Activated CD4-positive, alpha-beta T cell treated with anti-CD3 and anti-CD28 coated beads, Interleukin-2, amount 50 U/mL, for 24 hours (primary cell): Measurements from ENCODE around the gene GOLT1B.
A peak's percentile ranks its signal among the peaks of the same experiment; 100 is the strongest.

Experiments used
- DNase-seq, 2 donors: peaks; one replicate each; pipeline ENCODE4 v3.0.0-alpha.2; 2020; ENCODE audit warnings: low read depth in 1 of 2, low spot score in 1 of 2

GOLT1B gene

DNA sequence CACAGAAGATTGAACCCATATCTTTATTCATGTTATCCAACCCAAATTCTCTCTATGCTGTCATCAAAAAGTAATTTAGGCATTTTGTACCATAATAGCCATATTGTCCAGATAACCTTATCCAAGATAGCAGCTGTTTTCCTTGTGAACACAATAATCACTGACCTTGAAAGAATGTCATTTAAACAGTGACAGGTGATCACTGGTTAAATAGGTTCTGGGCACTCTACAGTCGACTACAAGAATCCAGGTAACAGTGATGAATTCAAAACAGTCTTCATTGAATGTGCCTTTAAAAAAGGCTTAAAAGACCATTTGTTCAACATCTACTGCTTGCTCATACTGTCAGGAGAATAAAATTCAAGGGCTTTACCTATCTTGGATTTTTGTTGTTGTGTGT is 20.0 kb downstream of the GOLT1B start:
- DNase-seq = no peak

DNA sequence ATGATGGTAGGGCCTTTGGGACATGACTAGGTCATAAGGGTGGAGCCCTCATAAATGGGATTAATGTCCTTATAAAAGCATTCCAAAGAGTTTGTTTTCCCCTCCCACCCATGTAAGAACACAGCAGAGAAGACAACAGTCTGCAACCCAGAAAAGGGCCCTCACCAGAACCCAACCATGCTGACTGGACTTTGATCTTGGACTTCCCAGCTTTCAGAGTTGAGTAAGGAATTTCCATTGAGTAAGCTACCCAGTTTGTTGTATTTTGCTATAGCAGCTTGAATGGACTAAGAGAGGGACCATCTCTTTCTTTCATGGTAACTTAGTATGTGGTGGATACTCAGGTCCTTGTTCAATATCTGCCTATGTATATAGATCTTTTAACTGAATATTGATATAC is 21.6 kb downstream of the GOLT1B start:
- no peak for DNase-seq

DNA sequence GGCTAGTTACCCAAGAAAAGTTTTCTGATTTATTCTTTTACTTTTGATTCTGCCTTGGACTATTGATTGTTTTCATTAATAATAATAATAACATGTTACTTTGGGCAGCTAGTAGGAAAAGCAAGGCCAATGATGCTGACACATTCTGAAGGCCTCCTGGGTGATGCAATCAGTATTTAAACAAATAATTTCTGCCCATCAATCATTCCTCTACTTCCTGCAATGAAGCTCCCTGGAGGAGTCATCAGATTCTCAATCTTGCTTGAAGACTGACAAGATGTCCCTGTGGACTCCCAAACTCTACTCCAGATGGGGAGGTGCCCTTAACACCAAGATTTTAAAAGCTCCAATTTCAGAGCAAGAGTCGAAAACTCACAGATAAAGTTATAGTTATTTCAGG is 24.5 kb downstream of the GOLT1B start, which contains the start of gene SPX:
SPX (plus strand) TSS at position 244 of the 400 bp plus-strand sequence. CDS start 177 bp downstream, outside the sequence.
- no peak for DNase-seq

DNA sequence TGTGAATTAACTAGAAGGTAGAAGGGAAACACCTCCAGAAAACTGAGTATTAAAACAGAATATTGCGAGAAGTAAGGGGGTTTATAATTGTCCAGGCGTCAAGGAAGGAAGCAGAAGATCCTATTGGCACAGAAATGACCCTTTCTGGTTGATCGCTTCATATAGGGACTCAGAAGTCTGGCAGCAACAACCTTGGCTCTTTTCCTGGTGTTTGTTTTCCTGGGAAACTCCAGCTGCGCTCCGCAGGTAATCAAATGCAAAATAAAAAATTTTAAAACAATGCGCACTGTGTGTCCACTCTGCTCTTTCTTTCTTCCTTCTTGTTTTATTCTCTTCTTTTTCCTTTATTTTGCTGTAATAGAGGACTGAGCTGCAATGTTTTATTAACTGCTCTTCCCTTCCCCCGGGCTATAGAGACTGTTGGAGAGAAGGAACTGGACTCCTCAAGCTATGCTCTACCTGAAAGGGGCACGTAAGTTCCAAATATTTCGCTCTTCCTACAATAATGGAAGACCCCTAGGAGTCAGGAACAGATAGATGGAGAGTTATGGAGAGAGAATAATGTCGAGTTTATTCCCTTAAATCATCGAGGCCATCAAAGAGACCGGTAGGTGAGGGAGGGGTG is 25.2 kb downstream of the GOLT1B start:
- no peak for DNase-seq

DNA sequence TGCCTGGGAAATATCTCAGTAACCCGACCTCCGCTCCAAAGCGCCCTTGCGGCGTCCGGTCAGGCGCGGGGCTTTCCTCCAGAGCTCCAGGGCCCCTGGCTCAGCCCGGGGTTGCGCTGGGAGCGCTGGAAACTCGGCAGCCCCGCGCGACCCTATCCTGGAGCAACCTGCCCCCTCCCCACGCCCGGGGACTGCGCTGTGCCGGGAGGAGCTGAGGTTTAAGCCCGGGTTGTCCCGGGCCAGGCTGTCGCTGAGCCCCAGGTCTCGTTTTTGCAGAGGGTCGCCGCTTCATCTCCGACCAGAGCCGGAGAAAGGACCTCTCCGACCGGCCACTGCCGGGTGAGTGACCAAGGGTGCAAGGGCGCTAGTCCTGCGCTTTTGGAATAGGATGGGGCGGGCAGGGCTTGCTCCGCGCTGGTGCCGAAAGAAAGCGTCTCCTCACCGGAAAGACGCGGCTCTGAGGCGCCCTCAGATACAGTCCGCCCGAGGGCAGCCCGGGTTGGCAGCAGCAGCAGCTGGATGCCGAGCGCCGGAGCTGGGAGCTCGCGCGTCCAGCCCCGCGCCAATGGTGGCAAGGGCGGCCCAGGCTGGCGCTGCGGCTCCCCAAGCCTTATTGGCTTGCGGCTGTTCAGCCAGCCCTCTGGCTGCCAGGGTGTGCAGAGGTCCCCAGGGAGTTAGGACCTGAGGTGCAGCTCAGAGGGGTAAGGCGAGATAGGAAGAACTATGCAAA is 26.0 kb downstream of the GOLT1B start:
- DNase-seq = peak; percentile 35 to 42

DNA sequence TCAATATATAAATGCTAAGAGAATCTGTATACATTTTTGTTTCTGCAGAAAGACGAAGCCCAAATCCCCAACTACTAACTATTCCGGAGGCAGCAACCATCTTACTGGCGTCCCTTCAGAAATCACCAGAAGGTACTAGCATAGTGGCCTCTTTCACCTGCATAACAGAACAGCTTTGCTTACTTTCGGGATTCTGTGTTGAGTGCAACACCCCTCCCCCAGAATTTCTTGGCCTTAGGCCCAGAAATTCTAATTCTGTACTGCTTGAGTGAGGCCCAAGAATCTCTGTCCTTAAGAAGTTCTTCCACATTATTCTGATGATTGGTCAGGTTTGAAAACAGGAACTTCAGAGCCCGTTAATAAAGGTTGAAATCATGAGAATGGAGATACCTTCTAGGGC is 27.4 kb downstream of the GOLT1B start:
- DNase-seq = no peak

DNA sequence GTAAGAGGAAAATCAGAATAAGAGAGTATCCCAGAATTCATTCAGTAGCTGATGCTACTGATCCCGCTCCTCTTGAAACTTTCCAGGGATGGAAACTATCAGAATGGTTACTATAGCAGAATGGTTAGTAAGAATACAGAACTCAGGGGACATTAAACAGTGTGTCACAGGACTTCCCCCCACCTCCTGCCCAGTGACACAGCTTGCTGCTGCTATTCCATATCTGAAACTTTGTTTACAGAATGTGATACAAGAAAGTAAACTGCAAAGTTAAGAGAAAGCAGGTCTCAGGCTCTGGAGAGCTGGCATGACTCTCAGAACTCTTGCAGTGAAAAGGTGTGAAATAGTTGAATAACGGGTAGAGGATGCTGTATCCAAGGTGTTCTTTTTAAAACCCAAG is 27.9 kb downstream of the GOLT1B start:
- no peak for DNase-seq

DNA sequence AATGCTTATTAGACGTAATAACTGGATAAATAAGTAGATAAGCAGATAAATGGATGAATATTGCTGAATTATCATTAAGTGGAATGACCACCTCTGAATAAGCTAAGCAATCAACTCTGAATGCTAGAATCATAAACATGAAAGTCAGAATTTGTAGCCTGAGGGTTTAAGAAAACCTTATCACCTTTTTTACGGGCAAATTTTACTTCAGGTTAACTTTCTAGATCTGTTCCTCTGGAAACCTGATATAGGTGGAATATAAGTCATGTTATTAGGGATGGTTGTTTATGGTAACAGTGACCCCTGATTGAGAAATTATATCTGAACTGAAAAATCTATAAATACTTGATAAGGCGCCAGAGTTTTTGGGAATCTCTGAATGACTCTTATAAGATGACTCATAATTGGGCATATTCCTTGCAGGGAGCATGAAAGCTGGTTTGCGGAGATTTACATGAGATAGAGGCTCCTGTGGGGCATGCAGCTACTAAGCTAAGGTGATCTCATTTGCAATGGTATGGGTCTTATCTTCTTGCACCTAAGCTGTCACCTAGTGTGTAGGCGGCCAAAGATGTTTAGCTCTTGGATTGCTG is 36.6 kb downstream of the GOLT1B start:
- DNase-seq = no peak

DNA sequence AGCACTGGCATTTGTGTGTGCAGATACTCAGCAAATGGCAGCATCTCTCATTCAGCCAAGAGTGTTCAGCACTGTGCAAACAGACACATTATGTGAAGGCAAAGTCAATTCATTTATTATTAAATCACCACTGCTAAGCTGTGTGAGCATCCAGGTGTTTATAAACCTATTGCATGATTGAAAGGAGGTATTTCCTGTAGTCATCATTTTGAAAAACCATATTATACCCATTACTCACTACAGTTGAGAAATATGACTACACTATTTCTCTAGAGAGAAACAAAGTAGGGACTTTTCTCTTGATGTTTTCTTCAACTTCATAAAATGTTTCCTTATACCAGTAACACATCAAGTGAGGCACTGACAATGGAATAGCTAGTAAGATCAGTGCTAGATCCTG is 38.2 kb downstream of the GOLT1B start:
- no peak for DNase-seq

DNA sequence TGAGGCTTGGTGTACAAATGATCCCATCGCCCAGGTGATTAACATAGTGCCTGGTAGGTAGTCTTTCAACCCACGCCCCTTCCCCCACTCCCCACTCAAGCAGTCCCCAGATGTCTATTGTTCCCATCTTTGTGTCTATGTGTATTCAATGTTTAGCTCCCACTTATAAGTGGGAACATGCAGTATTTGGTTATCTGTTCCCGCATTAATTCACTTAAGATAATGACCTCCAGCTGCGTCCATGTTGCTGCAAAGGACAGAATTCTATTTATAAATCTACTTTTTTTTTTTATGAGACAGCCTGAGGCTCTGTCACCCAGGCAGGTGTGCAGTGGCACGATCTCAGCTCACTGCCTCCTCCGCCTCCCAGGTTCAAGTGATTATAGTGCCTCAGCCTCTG is 40.2 kb downstream of the GOLT1B start:
- DNase-seq = no peak

DNA sequence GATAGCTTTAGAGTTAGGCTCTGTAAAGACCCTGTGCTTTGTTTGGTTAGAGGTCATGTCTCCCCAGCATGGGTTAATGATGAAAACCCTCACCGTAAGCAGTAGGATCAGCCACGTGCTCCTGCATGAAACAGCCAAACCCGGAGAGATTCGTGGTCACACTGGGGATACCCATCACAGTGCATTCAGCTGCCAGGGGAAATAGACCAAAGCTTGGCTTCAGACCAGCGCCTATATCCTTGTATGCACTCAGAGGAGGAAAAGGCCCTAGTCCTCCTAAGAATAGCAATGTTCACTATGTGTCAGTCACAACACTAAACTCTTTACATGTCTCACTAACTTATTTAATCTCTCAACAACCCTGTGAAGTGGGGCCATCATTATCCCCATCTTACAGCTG is 40.8 kb downstream of the GOLT1B start:
- no peak for DNase-seq

DNA sequence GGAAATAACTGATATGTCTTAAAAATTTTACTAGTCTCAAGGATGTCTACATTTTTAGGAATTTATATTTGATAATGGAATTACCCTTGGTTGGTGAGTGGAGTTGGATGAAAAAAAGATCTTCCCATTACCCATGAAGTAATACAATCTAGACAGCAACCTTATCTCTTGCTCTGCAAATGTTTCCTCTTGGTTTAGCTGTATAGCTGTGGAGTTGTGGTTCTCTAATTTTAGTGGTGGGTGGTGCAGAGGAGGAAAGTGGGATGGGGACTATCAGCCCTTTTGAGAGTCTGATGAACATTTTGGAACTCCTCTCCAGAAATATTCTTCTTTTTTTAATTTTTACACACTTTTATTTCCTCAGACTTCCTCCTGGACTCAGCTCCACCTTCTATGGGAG is 41.6 kb downstream of the GOLT1B start:
- DNase-seq = no peak

DNA sequence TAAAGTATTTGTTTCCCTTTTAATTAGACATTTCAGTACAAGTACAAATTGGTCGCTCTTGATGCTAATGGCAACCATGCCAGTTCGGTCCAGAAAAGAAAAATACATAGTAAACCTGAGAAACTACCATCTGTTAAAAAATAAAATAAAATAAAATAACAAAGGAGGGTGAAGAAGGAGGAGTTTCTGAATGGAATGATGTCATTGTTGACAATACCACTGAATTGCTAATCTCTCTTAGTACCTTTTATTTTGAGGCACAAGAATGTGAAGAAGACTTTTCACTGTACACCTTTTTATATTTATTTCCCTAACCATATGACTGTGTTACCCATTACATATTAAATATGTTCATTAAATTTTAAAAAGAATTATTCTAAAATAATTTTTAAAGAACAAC is 44.0 kb downstream of the GOLT1B start:
- DNase-seq = no peak

DNA sequence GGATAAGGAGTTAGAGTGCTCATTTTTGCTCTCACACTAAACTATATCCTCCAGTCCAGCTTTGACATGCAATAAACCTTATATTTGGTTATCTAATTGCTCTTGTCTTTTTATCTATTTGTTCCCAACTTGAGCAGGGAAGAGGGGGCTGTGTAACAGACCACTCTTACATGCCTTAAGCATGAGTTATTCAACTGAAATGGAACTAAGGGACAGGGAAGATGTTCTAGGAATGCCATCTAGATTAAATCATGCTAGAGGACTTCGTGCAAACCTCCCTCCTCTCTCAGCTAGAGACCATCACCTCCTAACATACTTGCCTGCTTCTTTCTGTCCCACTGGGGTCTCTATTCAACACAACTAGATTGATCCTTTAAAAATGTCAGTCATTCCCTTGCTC is 45.1 kb downstream of the GOLT1B start:
- DNase-seq = no peak

DNA sequence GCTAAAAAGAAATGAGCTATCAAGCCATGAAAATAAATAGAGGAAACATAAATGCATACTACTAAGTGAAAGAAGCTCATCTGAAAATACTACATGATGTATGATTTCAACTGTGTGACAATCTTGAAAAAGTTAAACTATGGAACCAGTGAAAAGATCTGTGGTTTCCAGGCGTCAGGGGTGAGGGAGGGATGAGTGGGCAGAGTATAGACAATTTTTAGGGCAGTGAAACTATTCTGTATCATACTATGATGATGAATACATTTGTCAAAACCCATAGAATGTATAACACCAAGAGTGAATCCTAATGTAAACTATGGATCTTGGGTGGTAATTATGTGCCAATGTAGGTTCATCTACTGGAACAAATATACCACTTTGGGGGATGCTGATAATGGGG is 45.8 kb downstream of the GOLT1B start:
- no peak for DNase-seq

DNA sequence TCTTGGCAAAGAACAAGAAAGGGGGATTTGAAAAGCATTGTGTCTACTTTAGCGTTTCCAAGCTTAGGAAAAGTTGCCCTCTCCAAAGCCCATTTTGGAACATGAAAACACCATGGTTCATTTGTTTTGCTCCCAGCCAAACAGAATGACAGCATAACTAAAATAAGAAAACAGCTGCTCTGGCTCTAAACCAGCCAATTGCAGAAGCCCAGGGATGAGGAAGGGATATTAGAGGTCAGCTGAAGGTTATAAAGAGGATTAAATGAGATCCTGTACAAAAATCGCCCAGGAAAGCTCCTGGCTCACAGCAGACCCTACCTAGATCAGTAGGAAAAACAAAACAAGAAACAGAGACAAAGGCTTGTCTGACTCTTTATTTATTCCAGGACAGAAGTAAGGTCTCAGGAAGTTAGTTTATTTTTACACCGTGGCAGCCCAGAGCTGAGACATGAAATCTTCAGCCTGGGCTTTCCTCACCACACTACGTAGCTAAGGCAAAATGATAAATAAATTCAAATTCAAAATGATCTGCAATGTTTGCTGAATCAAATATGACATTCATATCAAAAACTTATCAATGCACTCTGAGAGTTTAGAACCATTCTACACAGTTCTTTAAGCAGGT is 50.4 kb downstream of the GOLT1B start:
- DNase-seq = no peak

DNA sequence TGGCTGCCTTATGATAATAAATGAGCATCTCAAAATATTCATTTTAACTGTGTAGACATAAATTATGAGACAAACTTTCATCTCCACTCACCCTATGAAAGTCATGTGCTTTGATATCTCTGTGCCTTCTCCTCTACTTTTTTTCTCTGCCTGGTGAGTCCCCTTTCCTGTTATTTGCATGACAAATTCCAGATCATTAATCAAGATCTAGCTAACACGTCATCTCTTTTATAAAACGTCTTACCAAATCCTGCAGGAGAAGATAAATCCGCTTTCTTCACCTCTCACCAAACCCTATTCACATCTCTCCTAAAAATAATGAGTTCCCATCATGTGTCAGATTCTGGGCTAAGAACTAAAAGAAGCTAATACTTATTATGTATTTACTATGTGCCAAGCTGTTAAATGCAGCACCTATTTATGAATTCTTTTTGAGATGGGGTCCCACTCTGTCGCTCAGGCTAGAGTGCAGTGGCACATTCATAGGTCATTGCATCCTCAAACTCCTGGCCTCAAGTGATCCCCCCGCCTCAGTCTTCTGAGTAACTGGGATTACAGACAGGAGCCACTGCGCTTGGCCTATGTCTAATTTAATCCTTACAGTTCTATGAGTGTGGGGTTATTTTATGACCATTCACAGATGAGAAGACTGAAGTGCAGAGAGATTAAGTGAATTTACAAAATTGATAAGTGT is 51.2 kb downstream of the GOLT1B start:
- DNase-seq = no peak

DNA sequence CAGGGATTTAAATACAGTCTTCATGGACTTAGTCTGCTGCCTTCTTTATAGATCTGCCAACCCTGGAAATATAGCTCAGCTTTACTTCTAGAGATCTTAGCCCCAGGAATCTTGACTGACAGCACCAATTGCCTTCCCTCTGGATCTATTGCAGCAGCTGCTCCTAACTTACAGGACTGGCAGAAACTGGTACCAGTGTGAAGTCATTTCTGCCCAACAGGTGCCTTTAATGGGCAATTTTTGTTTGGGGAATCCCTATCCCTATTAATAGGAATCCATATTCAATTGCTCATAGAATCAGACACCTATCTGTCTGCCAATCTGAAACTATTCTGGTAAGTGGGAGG is 51.7 kb downstream of the GOLT1B start:
- DNase-seq = no peak

DNA sequence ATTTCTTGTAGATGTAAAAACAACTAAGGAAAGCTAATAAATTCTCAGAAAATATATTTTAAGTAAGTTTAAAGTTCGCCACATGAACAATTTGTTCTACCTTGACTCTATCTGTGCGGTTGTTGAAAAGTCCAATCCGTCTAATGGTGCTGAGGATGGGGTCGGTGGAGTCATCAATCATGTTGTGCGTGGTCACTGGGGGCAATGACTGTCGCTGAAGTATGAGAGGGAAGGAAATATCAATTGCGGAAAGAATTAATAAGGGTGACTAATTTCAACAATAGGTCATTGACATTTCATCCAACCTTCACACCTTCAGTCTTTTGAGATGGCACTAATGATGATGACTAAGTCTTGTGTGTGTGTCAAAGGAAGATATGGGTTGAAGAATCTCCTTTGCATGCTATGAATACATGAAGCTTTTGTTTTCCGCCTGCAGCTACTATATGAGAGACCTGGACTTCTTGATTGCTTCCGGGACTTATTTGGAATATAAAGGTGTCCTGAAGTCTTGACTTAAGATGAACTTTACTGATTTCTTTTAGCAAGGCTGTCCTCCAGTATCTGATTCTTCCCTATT is 56.6 kb downstream of the GOLT1B start:
- DNase-seq = no peak

DNA sequence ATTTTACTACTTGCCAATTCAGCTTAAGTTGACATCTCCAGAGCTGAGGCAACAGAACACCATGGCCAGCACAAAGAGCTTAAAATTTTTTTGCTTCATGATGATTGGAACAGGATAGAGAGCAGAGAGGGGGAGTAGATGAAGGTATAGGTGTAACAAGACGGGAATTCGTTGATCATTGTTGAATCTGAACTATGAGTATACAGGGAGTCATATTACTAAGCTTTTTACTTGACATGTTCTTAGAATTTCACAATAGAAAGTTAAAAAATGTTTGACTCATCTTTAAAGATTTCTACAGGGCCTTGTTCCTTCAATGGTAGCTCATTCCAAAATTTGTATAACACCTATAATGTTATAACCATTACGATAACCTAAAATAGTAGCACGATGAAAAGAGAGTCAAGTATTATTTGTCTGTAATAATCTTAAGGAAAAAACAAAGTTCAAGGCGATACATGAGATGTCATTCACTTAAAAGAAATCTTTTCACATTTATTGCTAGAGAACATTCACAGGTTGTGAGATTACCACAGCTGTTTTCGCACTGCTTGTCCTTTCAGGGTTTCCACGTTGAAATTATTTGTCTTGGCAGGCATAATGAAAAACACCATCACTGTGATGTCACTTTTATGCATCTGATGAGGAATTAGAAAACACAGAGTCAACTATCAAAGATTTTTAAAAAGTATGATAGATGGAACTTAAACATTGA is 58.4 kb downstream of the GOLT1B start:
- DNase-seq = no peak

DNA sequence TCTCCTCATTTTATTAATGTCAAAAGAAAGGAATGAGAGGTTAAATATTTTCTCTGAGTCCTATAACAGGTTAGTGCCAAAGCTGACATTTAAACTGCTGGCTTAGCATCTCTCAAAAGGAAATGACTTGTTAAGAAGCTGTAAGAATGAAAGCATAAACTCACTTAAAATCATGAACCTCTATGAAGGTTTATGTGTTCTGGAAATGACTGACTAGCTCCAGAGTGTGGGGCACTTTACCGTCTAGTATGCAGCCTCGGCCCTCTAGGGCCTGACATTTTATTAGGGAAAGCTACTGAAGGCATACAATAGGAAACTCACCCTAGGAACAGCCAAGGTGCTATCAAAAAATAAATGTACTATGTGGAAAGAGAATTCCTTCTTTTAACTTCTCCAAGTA is 59.6 kb downstream of the GOLT1B start:
- no peak for DNase-seq
